Esophagus muscularis mucosa (tissue), 4 donors: ENCODE measurements around the gene RBM19. TPM values are rescaled to one million over a fixed set of nuclear protein-coding genes. Genes with fewer than 3 reads are reported as not detected.

Source experiments
- DNase-seq: peaks from one replicate; pipeline ENCODE4 v3.0.0-alpha.2; 2017; ENCODE audit errors: extremely low spot score
- H3K27ac ChIP-seq, 4 donors: fragments of 200-600 bp; sonication (generic); replicated peaks in 1 of 4; 1 replicate in 3 of 4; 2 replicates in 1 of 4; pipeline ENCODE4 v1.5.1; 2016 to 2019; ENCODE audit warnings: mild to moderate bottlenecking in 1 of 4
- H3K27me3 ChIP-seq, 4 donors: fragments of 200-600 bp; sonication (generic); one replicate each; pipeline versions ENCODE4 v1.5.1 to v1.6.0; 2016 to 2019
- H3K36me3 ChIP-seq, 4 donors: fragments of 200-600 bp; sonication (generic); one replicate each; pipeline ENCODE4 v1.5.1; 2016 to 2019
- H3K4me1 ChIP-seq, 4 donors: fragments of 200-600 bp; sonication (generic); one replicate each; pipeline ENCODE4 v1.5.1; 2016 to 2019
- H3K4me3 ChIP-seq, 4 donors: fragments of 200-600 bp; sonication (generic); 1 replicate in 2 of 4; 2 replicates in 2 of 4; pipeline ENCODE4 v1.5.1; 2016 to 2019; ENCODE audit warnings: mild to moderate bottlenecking in 4 of 4, moderate library complexity in 1 of 4
- H3K9me3 ChIP-seq, 4 donors: fragments of 200-600 bp; sonication (generic); 1 replicate in 3 of 4; 2 replicates in 1 of 4; pipeline ENCODE4 v1.5.1; 2016 to 2019
- CTCF ChIP-seq, 3 experiments: fragments of 200-600 bp in 2 of 3; fragments of 450-650 bp in 1 of 3; sonication (generic) in 2 of 3; IDR thresholded peaks; one replicate each; pipeline ENCODE4 v1.5.1; 2017 to 2019; ENCODE audit warnings: antibody characterized with exemption in 3 of 3, mild to moderate bottlenecking in 2 of 3, moderate library complexity in 1 of 3
- EP300 ChIP-seq: sonication (generic); formaldehyde crosslinking; IDR thresholded peaks from one replicate; pipeline ENCODE4 v1.6.1; 2017; ENCODE audit warnings: antibody characterized with exemption
- POLR2A ChIP-seq: fragments of 450-650 bp; IDR thresholded peaks from one replicate; pipeline ENCODE4 v1.6.1; 2017; ENCODE audit warnings: antibody characterized with exemption, moderate library complexity, mild to moderate bottlenecking, low read depth
- POLR2AphosphoS5 ChIP-seq, 2 donors: sonication (generic); formaldehyde crosslinking; IDR thresholded peaks; one replicate each; pipeline ENCODE4 v1.6.1; 2017; ENCODE audit warnings: antibody characterized with exemption in 2 of 2
- WGBS: methylation state at CpG from one replicate; pipeline ENCODE4 v1.1.5; 2018; 5-methylcytosine and 5-hydroxymethylcytosine counted together
- intact Hi-C: fragments of 100-400 bp; cut with DNase I; formaldehyde crosslinking; loops from one replicate; pipeline ENCODE4 v1.15.1; 2023
- total RNA-seq, 4 donors: library from RNA; depleted of rRNA; stranded (reverse); fragments of >200 nt; gene quantifications; one replicate each; pipeline versions ENCODE4 v1.1.0 to v1.2.1, GENCODE V29; 2016

Gene RBM19
- total RNA-seq, 4 donors from 2014 or later: 26.7 to 40.0 (median 27.4) TPM

GRCh38 chr12:113853491-113853890 lies 112.6 kb downstream of the RBM19 start:
- Histone ChIP-seq H3K27ac (no peak overlapping the region), H3K4me3 (no peak overlapping the region), H3K36me3 (peaks cover 16 to 32% (median 20%) of the 10 kb centered on the region in 4 donors), H3K4me1 (peaks cover 20 to 44% (median 30%) of the 10 kb centered on the region in 4 donors), H3K27me3 (no peaks in the 10 kb centered on the region), H3K9me3 (no peaks in the 10 kb centered on the region)
- TF ChIP-seq POLR2AphosphoS5 (IDR thresholded peaks at IDR 0.05): no peak
- no peak for TF ChIP-seq POLR2A
- TF ChIP-seq EP300: no peak
- TF ChIP-seq CTCF (IDR thresholded peaks at IDR 0.05): no peak
- intact Hi-C loops: no loop called here
- WGBS: 59% methylated on average over 3 of the region's 4 CpGs
- no peak for DNase-seq

GRCh38 chr12:113852695-113853490 lies 113.2 kb downstream of the RBM19 start:
- Histone ChIP-seq H3K36me3 (peaks cover 10 to 26% (median 15%) of the 10 kb centered on the region in 4 donors), H3K27me3 (no peaks in the 10 kb centered on the region), H3K9me3 (no peaks in the 10 kb centered on the region), H3K4me3 (no peak overlapping the region), H3K4me1 (peaks cover 20 to 44% (median 30%) of the 10 kb centered on the region in 4 donors), H3K27ac (no peak overlapping the region)
- WGBS: 82% methylated on average over 24 of the region's 24 CpGs
- no peak for DNase-seq
- intact Hi-C loops: no loop called here
- TF ChIP-seq CTCF (IDR thresholded peaks at IDR 0.05) (no peak), EP300 (no peak), POLR2AphosphoS5 (IDR thresholded peaks at IDR 0.05) (no peak), POLR2A (no peak)

- intact Hi-C loops: no loop called here
- Histone ChIP-seq H3K4me1 (peaks cover 20 to 48% (median 30%) of the 10 kb centered on the region in 4 donors), H3K9me3 (no peaks in the 10 kb centered on the region), H3K4me3 (no peak overlapping the region), H3K36me3 (peaks cover 4 to 20% (median 12%) of the 10 kb centered on the region in 4 donors), H3K27me3 (no peaks in the 10 kb centered on the region), H3K27ac (no peak overlapping the region)
- 78% methylated on average over 5 of the region's 5 CpGs for WGBS
- no peak for TF ChIP-seq EP300
- TF ChIP-seq POLR2A: no peak
- TF ChIP-seq CTCF (IDR thresholded peaks at IDR 0.05): no peak
- no peak for TF ChIP-seq POLR2AphosphoS5 (IDR thresholded peaks at IDR 0.05)
- no peak for DNase-seq
These were observed 113.9 kb downstream of the RBM19 start for GRCh38 chr12:113852264-113852663.

GRCh38 chr12:113850309-113851056 lies 115.6 kb downstream of the RBM19 start:
- intact Hi-C loops: no loop called here
- Histone ChIP-seq H3K9me3 (no peaks in the 10 kb centered on the region), H3K27ac (peak overlapping the region in 3 of 4 donors; percentile 19 to 58 (median 30)), H3K4me3 (no peak overlapping the region), H3K36me3 (peaks cover 0 to 14% (median 6%) of the 10 kb centered on the region in 4 donors), H3K27me3 (no peaks in the 10 kb centered on the region), H3K4me1 (peaks cover 14 to 50% (median 34%) of the 10 kb centered on the region in 4 donors)
- 60% methylated on average over 6 of the region's 8 CpGs for WGBS
- TF ChIP-seq POLR2AphosphoS5 (IDR thresholded peaks at IDR 0.05): peak in 1 of 2 donors; percentile 45
- no peak for TF ChIP-seq EP300
- TF ChIP-seq POLR2A: no peak
- TF ChIP-seq CTCF (IDR thresholded peaks at IDR 0.05): no peak
- DNase-seq: no peak
